Ovary (tissue), 3 donors: ENCODE results near the gene SDR42E2.

Source experiments
- EP300 ChIP-seq: sonication (generic); formaldehyde crosslinking; IDR thresholded peaks from one replicate; pipeline ENCODE4 v1.6.1; 2017; ENCODE audit warnings: antibody characterized with exemption
- POLR2A ChIP-seq: fragments of 450-650 bp; IDR thresholded peaks from one replicate; pipeline ENCODE4 v1.6.1; 2017; ENCODE audit warnings: antibody characterized with exemption, mild to moderate bottlenecking, moderate library complexity
- TF ChIP-seq, protein P1 (sequence below), 3 donors: fragments of 450-650 bp in 2 of 3; fragments of 200-600 bp in 1 of 3; IDR thresholded peaks; one replicate each; pipeline versions ENCODE4 v1.5.1 to v1.8.0; 2016 to 2022; ENCODE audit warnings: antibody characterized with exemption in 3 of 3, mild to moderate bottlenecking in 1 of 3
- donor health status: DM: no; HTN: no; CAD: no.

DNA sequence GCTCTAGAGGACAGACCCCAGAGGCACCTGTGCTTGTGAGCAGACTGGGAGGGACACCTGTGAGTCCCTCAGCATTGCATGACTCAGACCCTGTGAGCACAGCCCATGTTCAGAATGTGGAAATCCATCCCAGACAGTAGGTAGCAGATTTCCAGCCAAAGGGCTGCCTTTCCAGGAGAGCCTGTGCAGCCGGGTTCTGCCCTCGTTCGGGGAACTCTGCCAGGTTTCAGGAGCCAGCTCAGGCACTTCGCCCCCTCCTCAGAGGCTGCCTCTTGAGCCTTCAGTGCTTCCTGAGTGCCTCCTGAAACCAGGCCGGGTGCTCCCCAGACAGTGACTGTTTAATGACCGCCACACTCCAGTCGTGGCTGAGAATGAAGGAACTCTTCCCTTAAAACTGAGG, 23.3 kb upstream of the SDR42E2 start:
- TF ChIP-seq, protein P1, sequence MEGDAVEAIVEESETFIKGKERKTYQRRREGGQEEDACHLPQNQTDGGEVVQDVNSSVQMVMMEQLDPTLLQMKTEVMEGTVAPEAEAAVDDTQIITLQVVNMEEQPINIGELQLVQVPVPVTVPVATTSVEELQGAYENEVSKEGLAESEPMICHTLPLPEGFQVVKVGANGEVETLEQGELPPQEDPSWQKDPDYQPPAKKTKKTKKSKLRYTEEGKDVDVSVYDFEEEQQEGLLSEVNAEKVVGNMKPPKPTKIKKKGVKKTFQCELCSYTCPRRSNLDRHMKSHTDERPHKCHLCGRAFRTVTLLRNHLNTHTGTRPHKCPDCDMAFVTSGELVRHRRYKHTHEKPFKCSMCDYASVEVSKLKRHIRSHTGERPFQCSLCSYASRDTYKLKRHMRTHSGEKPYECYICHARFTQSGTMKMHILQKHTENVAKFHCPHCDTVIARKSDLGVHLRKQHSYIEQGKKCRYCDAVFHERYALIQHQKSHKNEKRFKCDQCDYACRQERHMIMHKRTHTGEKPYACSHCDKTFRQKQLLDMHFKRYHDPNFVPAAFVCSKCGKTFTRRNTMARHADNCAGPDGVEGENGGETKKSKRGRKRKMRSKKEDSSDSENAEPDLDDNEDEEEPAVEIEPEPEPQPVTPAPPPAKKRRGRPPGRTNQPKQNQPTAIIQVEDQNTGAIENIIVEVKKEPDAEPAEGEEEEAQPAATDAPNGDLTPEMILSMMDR (IDR thresholded peaks at IDR 0.05): no peak
- TF ChIP-seq EP300 (no peak), POLR2A (no peak)
